H1 (cell line): ENCODE measurements around the gene CACNG7. TPM values are rescaled to one million over a fixed set of nuclear protein-coding genes. Genes with fewer than 3 reads are reported as not detected.

Experiments used
- CTCF ChIA-PET: fragments of 300-600 bp; sonication (Branson Sonifier 250); formaldehyde crosslinking; loops from one replicate; lab custom pipeline; 2021; ENCODE audit not compliant: partially characterized antibody; lab: Charles Lee
- POLR2A ChIA-PET: fragments of 300-600 bp; sonication (Branson Sonifier 250); formaldehyde crosslinking; loops from one replicate; lab custom pipeline; 2021; ENCODE audit warnings: inconsistent platforms; ENCODE audit not compliant: partially characterized antibody; lab: Charles Lee
- DNase-seq, 2 experiments: peaks; one replicate each; pipeline versions ENCODE4 v3.0.0 to v3.0.0-alpha.2; 2010 to 2022; ENCODE audit warnings: low spot score in 2 of 2, low read depth in 1 of 2, mixed read lengths in 1 of 2
- FAIRE-seq: peaks from 2 replicates; lab custom pipeline; 2011; peaks lifted over from hg19 to GRCh38; lab: Jason Lieb, UNC
- H2AFZ ChIP-seq: 2 replicates; pipeline ENCODE4 v1.8.1; 2012; ENCODE audit warnings: low read length, inconsistent platforms
- H2AK5ac ChIP-seq: 2 replicates; pipeline ENCODE4 v1.6.1; 2013; ENCODE audit warnings: low read depth, low read length
- H2BK120ac ChIP-seq: replicated peaks from 2 replicates; pipeline ENCODE3; 2013; ENCODE audit warnings: low read depth, low read length, inconsistent platforms
- H2BK12ac ChIP-seq: 2 replicates; pipeline ENCODE4 v1.6.1; 2013; ENCODE audit warnings: low read depth, low read length
- H2BK15ac ChIP-seq: 2 replicates; pipeline ENCODE4 v1.6.1; 2013; ENCODE audit warnings: low read length
- H2BK20ac ChIP-seq: 2 replicates; pipeline ENCODE4 v1.6.1; 2013; ENCODE audit warnings: low read length
- H2BK5ac ChIP-seq: 2 replicates; pipeline ENCODE4 v1.6.1; 2013; ENCODE audit warnings: low read depth, low read length
- H3K14ac ChIP-seq: 2 replicates; pipeline ENCODE4 v1.6.1; 2013; ENCODE audit warnings: inconsistent platforms; ENCODE audit not compliant: insufficient read length
- H3K18ac ChIP-seq: 2 replicates; pipeline ENCODE4 v1.6.1; 2013; ENCODE audit warnings: low read length; ENCODE audit errors: extremely low read depth
- H3K23ac ChIP-seq: 2 replicates; pipeline ENCODE4 v1.6.1; 2013; ENCODE audit warnings: inconsistent platforms; ENCODE audit not compliant: insufficient read length
- H3K23me2 ChIP-seq: 2 replicates; pipeline ENCODE4 v1.6.1; 2013; ENCODE audit warnings: low read depth, low read length
- H3K27ac ChIP-seq: 2 replicates; pipeline ENCODE4 v1.6.1; 2011; ENCODE audit warnings: low read depth, low read length, inconsistent platforms
- H3K27me3 ChIP-seq, 4 experiments: replicated peaks in 1 of 4; 1 replicate in 1 of 4; 2 replicates in 3 of 4; pipeline versions ENCODE4 v1.6.1 to v1.8.1; 2011 to 2013; ENCODE audit warnings: low read length in 3 of 4, mild to moderate bottlenecking in 3 of 4, inconsistent platforms in 2 of 4, mixed read lengths in 2 of 4, moderate library complexity in 1 of 4; ENCODE audit not compliant: control insufficient read depth in 3 of 4, insufficient read depth in 3 of 4; ENCODE audit errors: extremely low read depth in 1 of 4
- H3K36me3 ChIP-seq, 4 experiments: 2 replicates each; pipeline versions ENCODE4 v1.6.1 to v1.8.1; 2011 to 2013; ENCODE audit warnings: mild to moderate bottlenecking in 4 of 4, low read length in 3 of 4, moderate library complexity in 2 of 4, control low read depth in 1 of 4, inconsistent platforms in 1 of 4; ENCODE audit not compliant: insufficient read depth in 4 of 4, control insufficient read depth in 2 of 4
- H3K4ac ChIP-seq: replicated peaks from 2 replicates; pipeline ENCODE3; 2013; ENCODE audit warnings: low read length, low read depth, mixed read lengths, inconsistent platforms; ENCODE audit not compliant: insufficient read length
- H3K4me1 ChIP-seq, 4 experiments: replicated peaks in 1 of 4; 1 replicate in 1 of 4; 2 replicates in 3 of 4; pipeline versions ENCODE4 v1.6.1 to v1.8.1; 2011 to 2013; ENCODE audit warnings: low read length in 3 of 4, inconsistent platforms in 2 of 4, mixed read lengths in 1 of 4; ENCODE audit not compliant: insufficient read depth in 4 of 4, control insufficient read depth in 3 of 4
- H3K4me2 ChIP-seq, 2 experiments: 2 replicates each; pipeline versions ENCODE4 v1.6.1 to v1.8.1; 2011 to 2013; ENCODE audit warnings: low read depth in 2 of 2, low read length in 2 of 2, control low read depth in 1 of 2, inconsistent platforms in 1 of 2, mild to moderate bottlenecking in 1 of 2; ENCODE audit not compliant: insufficient read depth in 1 of 2
- H3K4me3 ChIP-seq, 4 experiments: fragments of 200-600, 300-600 bp in 1 of 4; sonication (generic), shearing (Covaris generic), sonication (Bioruptor Twin) in 1 of 4; 2 replicates each; pipeline versions ENCODE4 v1.5.1 to v1.8.1; 2011 to 2016; ENCODE audit warnings: low read length in 4 of 4, low read depth in 3 of 4, control low read depth in 2 of 4, inconsistent platforms in 2 of 4, mild to moderate bottlenecking in 2 of 4, mixed read lengths in 1 of 4, moderate library complexity in 1 of 4; ENCODE audit not compliant: insufficient read depth in 2 of 4; ENCODE audit errors: extremely low read depth in 1 of 4
- H3K56ac ChIP-seq: replicated peaks from 2 replicates; pipeline ENCODE3; 2013; ENCODE audit warnings: low read depth, mild to moderate bottlenecking, mixed read lengths, low read length, inconsistent platforms; ENCODE audit not compliant: insufficient read length
- H3K79me1 ChIP-seq: 2 replicates; pipeline ENCODE4 v1.6.1; 2013; ENCODE audit warnings: low read depth, low read length, control low read depth
- H3K79me2 ChIP-seq, 2 experiments: 2 replicates each; pipeline versions ENCODE4 v1.6.1 to v1.8.1; 2012 to 2013; ENCODE audit warnings: low read length in 2 of 2, mild to moderate bottlenecking in 2 of 2, inconsistent platforms in 1 of 2; ENCODE audit not compliant: insufficient read depth in 2 of 2, control insufficient read depth in 1 of 2
- H3K9ac ChIP-seq, 4 experiments: replicated peaks in 1 of 4; 1 replicate in 1 of 4; 2 replicates in 3 of 4; pipeline versions ENCODE4 v1.6.1 to v1.8.1; 2011 to 2013; ENCODE audit warnings: low read depth in 3 of 4, low read length in 3 of 4, control low read depth in 2 of 4, mild to moderate bottlenecking in 2 of 4, moderate library complexity in 2 of 4, inconsistent platforms in 1 of 4; ENCODE audit errors: extremely low read depth in 1 of 4
- H3K9me3 ChIP-seq, 2 experiments: 2 replicates each; pipeline versions ENCODE4 v1.6.1 to v1.8.1; 2012 to 2013; ENCODE audit warnings: mild to moderate bottlenecking in 2 of 2, moderate library complexity in 2 of 2, control low read depth in 1 of 2, inconsistent platforms in 1 of 2, low read depth in 1 of 2, low read length in 1 of 2, mixed read lengths in 1 of 2; ENCODE audit not compliant: insufficient read depth in 2 of 2
- H4K20me1 ChIP-seq, 2 experiments: replicated peaks in 1 of 2; 2 replicates each; pipeline versions ENCODE3 to v1.8.1; 2011 to 2013; ENCODE audit warnings: inconsistent platforms in 2 of 2, low read length in 2 of 2, mild to moderate bottlenecking in 1 of 2; ENCODE audit not compliant: insufficient read depth in 2 of 2, control insufficient read depth in 1 of 2
- H4K5ac ChIP-seq: 2 replicates; pipeline ENCODE4 v1.6.1; 2013; ENCODE audit warnings: low read length, low read depth, mixed read lengths, inconsistent platforms; ENCODE audit not compliant: insufficient read length
- H4K8ac ChIP-seq: 2 replicates; pipeline ENCODE4 v1.8.0; 2013; ENCODE audit warnings: mild to moderate bottlenecking, moderate library complexity, low read length, inconsistent platforms; ENCODE audit not compliant: insufficient read depth; ENCODE audit errors: extremely low read depth
- H4K91ac ChIP-seq: replicated peaks from 2 replicates; pipeline ENCODE3; 2013; ENCODE audit warnings: low read length, mixed read lengths, inconsistent platforms; ENCODE audit not compliant: insufficient read length
- CBX5 ChIP-seq: fragments of 300-800, 300-1000 bp; sonication (generic); IDR thresholded peaks from 2 replicates; pipeline ENCODE4 v1.7.1; 2016; ENCODE audit warnings: antibody characterized with exemption, low read length, low read depth
- CREB1 ChIP-seq: IDR thresholded peaks from 2 replicates; pipeline ENCODE4 v1.6.1; 2012; ENCODE audit warnings: inconsistent platforms
- E2F6 ChIP-seq: IDR thresholded peaks from 2 replicates; pipeline ENCODE4 v1.6.1; 2012; ENCODE audit warnings: inconsistent platforms
- PHF8 ChIP-seq: fragments of 200-600 bp; sonication (generic); conservative IDR thresholded peaks from 2 replicates; pipeline ENCODE4 v1.7.1; 2012; ENCODE audit warnings: low read depth, mild to moderate bottlenecking, inconsistent platforms, low read length, moderate library complexity
- POLR2A ChIP-seq, 2 experiments: IDR thresholded peaks; 1 replicate in 1 of 2; 2 replicates in 1 of 2; pipeline ENCODE4 v1.6.1; 2011; ENCODE audit warnings: low read depth in 2 of 2, low read length in 2 of 2, mild to moderate bottlenecking in 2 of 2; ENCODE audit errors: control extremely low read depth in 1 of 2
- POU5F1 ChIP-seq: IDR thresholded peaks from 2 replicates; pipeline ENCODE4 v1.6.1; 2011; ENCODE audit warnings: low read depth, mild to moderate bottlenecking, low read length, moderate library complexity
- SAP30 ChIP-seq: fragments of 300-600 bp; sonication (generic); IDR thresholded peaks from 2 replicates; pipeline ENCODE4 v1.7.1; 2012; ENCODE audit warnings: low read length, moderate library complexity, mild to moderate bottlenecking, inconsistent platforms; ENCODE audit not compliant: insufficient read depth, insufficient replicate concordance
- SIN3A ChIP-seq, 2 experiments: IDR thresholded peaks in 1 of 2; conservative IDR thresholded peaks in 1 of 2; 2 replicates each; pipeline ENCODE4 v1.6.1; 2011 to 2012; ENCODE audit warnings: low read length in 2 of 2, improper control_type of control experiment in 1 of 2, low read depth in 1 of 2, mild to moderate bottlenecking in 1 of 2
- SP1 ChIP-seq: IDR thresholded peaks from 2 replicates; pipeline ENCODE4 v1.6.1; 2011; ENCODE audit warnings: low read depth, low read length
- TEAD4 ChIP-seq: IDR thresholded peaks from 2 replicates; pipeline ENCODE4 v1.6.1; 2012; ENCODE audit warnings: low read depth, low read length, inconsistent platforms, mixed read lengths
- WGBS, 2 experiments: shearing (Covaris generic) in 1 of 2; methylation state at CpG; one replicate each; pipeline versions ENCODE4 v1.1.6 to v1.1.7; 2013 to 2015; ENCODE audit warnings: low lambda C conversion rate in 2 of 2, mixed read lengths in 2 of 2, inconsistent platforms in 1 of 2, low coverage in 1 of 2, missing lambda C conversion rate in 1 of 2; ENCODE audit not compliant: insufficient replicate concordance in 2 of 2, insufficient coverage in 1 of 2, insufficient read length in 1 of 2; ENCODE audit errors: extremely low coverage in 1 of 2, missing lambda C conversion rate in 1 of 2; 5-methylcytosine and 5-hydroxymethylcytosine counted together
- polyA plus RNA-seq, 7 experiments: library from polyadenylated mRNA; depleted of rRNA in 3 of 7; stranded (reverse) in 5 of 7; unstranded in 2 of 7; fragments of >200 nt in 5 of 7; fragments of 200-250 nt in 2 of 7; gene quantifications; 1 replicate in 5 of 7; 2 replicates in 1 of 7; 4 replicates in 1 of 7; pipeline versions ENCODE4 v1.2.1 to v1.2.3, GENCODE V29; 2011 to 2013; ENCODE audit warnings: missing spikeins in 2 of 7, mixed read lengths in 2 of 7
- total RNA-seq: library from RNA; stranded (reverse); fragmentation: NEBNext Ultra II Directional; extraction: Animal tissue kit (Norgen Biotek cat#: 25700); gene quantifications from 2 replicates; pipeline ENCODE4 v1.2.1, GENCODE V29; 2021

CACNG7 gene
- total and polyA plus RNA-seq, 2 of the 8 experiments (the other 6 are each of a cell fraction or from before 2014, with no cell fraction given), result 28.9 to 69.8 TPM

- no peak overlapping the region for H2BK15ac ChIP-seq
- FAIRE-seq (peak; percentile 86), DNase-seq (peak; percentile 97 to 100)
- no peak overlapping the region for H2BK120ac ChIP-seq
- H3K4me1 ChIP-seq, result peaks cover 4 to 10% (median 7%) of the 10 kb centered on the region in 4 experiments; a peak in 6 of 7 replicates
- H4K91ac ChIP-seq, result no peak overlapping the region
- H2BK12ac ChIP-seq, result no peak overlapping the region
- H4K20me1 ChIP-seq, result no peaks in the 10 kb centered on the region
- CTCF ChIA-PET, result interaction anchor here (0.8 to 4.4 kb wide), 30 partner anchors 9 to 177 kb away, joined by 3 to 52 read pairs (median 6); partner anchors contain the start of gene PRKCG
- 5% methylated on average over 36 of the region's 55 CpGs; no CpG with 5 or more reads in 1 of the 2 experiments for WGBS, 2 experiments
- peak overlapping the region; percentile 76 to 95 (median 88) for H3K4me3 ChIP-seq
- no peak overlapping the region for H2AK5ac ChIP-seq
- POLR2A ChIA-PET, result interaction anchor here (0.6 to 2.6 kb wide), 30 partner anchors 8 to 260 kb away, joined by 3 to 14 read pairs (median 4); partner anchors contain the start of genes MYADM and PRKCG
- H3K9ac ChIP-seq, result peak overlapping the region; percentile 9 to 88 (median 74)
- no peak overlapping the region for H2AFZ ChIP-seq
- no peaks in the 10 kb centered on the region for H3K9me3 ChIP-seq
- no peak overlapping the region for H3K14ac ChIP-seq
- H4K5ac ChIP-seq, result no peak overlapping the region
- H3K27me3 ChIP-seq, result no peaks in the 10 kb centered on the region
- peak overlapping the region; percentile 94 to 96 for H3K4me2 ChIP-seq
- 0 out of 2 replicates have a peak overlapping the region, but pooled peaks have one; percentile 6 for H4K8ac ChIP-seq
- H3K56ac ChIP-seq, result no peak overlapping the region
- H3K23ac ChIP-seq, result no peak overlapping the region
- no peaks in the 10 kb centered on the region for H3K79me2 ChIP-seq
- H3K4ac ChIP-seq, result no peak overlapping the region
- peaks cover 0 to 6% (median 0%) of the 10 kb centered on the region in 4 experiments; a peak in 2 of 8 replicates for H3K36me3 ChIP-seq
- H3K23me2 ChIP-seq, result peaks cover 11% of the 10 kb centered on the region; the same call in 1 of the 2 replicates
- peak overlapping the region; percentile 84; the same call in 1 of the 2 replicates for H2BK5ac ChIP-seq
- peak overlapping the region; percentile 63; the same call in 1 of the 2 replicates for H3K27ac ChIP-seq
- H2BK20ac ChIP-seq, result no peak overlapping the region
- H3K18ac ChIP-seq, result peak overlapping the region; percentile 86
- H3K79me1 ChIP-seq, result no peaks in the 10 kb centered on the region
- peak; percentile 55 to 88 for TF ChIP-seq POLR2A (IDR thresholded peaks at IDR 0.05; ENCODE audit: control extremely low read depth in 1 of 2, low read depth in 2 of 2, low read length in 2 of 2)
- TF ChIP-seq SP1, result peak; percentile 76; the same call in 1 of the 2 replicates
- peak; percentile 67 for TF ChIP-seq SAP30
- peak; percentile 52; the same call in 1 of the 2 replicates for TF ChIP-seq PHF8
- peak in 1 of 2 experiments; percentile 47; a peak in 1 of 4 replicates for TF ChIP-seq SIN3A (conservative IDR thresholded peaks at IDR 0.05 in 1 of 2, IDR thresholded peaks at IDR 0.05 in 1 of 2; ENCODE audit: low read depth in 1 of 2, low read length in 2 of 2)
- TF ChIP-seq CREB1, result no peak; the same call in 1 of the 2 replicates
- 0 out of 2 replicates have a peak, but pooled peaks have one; percentile 44 for TF ChIP-seq E2F6
- TF ChIP-seq POU5F1, result no peak
- TF ChIP-seq TEAD4, result 0 out of 2 replicates have a peak, but pooled peaks have one; percentile 4
- no peak for TF ChIP-seq CBX5
Measured at GRCh38 chr19:53942001-53942786, 33.1 kb downstream of the CACNG7 start.
